H1 (cell line): Measurements from ENCODE around the gene PNLIP.

Experiments used
- CBX8 ChIP-seq: fragments of 300-800, 300-1000 bp; sonication (generic); IDR thresholded peaks from 2 replicates; pipeline ENCODE4 v1.7.1; 2016; ENCODE audit warnings: low read depth, low read length, borderline replicate concordance
- CTCF ChIP-seq, 3 experiments: IDR thresholded peaks; 1 replicate in 2 of 3; 2 replicates in 1 of 3; pipeline versions ENCODE4 v1.5.1 to v1.6.1; 2011; ENCODE audit warnings: low read length in 3 of 3, mild to moderate bottlenecking in 3 of 3, inconsistent platforms in 2 of 3, low read depth in 1 of 3, moderate library complexity in 1 of 3; ENCODE audit not compliant: insufficient read depth in 1 of 3; ENCODE audit errors: control extremely low read depth in 1 of 3
- EGR1 ChIP-seq: IDR thresholded peaks from 2 replicates; pipeline ENCODE4 v1.6.1; 2011; ENCODE audit warnings: low read depth, low read length, borderline replicate concordance
- POLR2A ChIP-seq, 2 experiments: IDR thresholded peaks; 1 replicate in 1 of 2; 2 replicates in 1 of 2; pipeline ENCODE4 v1.6.1; 2011; ENCODE audit warnings: low read depth in 2 of 2, low read length in 2 of 2, mild to moderate bottlenecking in 2 of 2; ENCODE audit errors: control extremely low read depth in 1 of 2
- POLR2AphosphoS5 ChIP-seq: IDR thresholded peaks from 2 replicates; pipeline ENCODE4 v1.6.1; 2011; ENCODE audit warnings: low read depth, low read length
- RFX5 ChIP-seq: IDR thresholded peaks from 2 replicates; pipeline ENCODE4 v1.6.1; 2011; ENCODE audit warnings: low read depth, low read length, improper control_type of control experiment, borderline replicate concordance
- SAP30 ChIP-seq: fragments of 300-600 bp; sonication (generic); IDR thresholded peaks from 2 replicates; pipeline ENCODE4 v1.7.1; 2012; ENCODE audit warnings: low read length, moderate library complexity, mild to moderate bottlenecking, inconsistent platforms; ENCODE audit not compliant: insufficient read depth, insufficient replicate concordance
- SIRT6 ChIP-seq: IDR thresholded peaks from one replicate; pipeline ENCODE4 v1.7.1; 2012; ENCODE audit warnings: low read length, inconsistent platforms
- TAF7 ChIP-seq: optimal IDR thresholded peaks from 2 replicates; pipeline ENCODE3; 2011; ENCODE audit warnings: low read depth, mild to moderate bottlenecking, inconsistent platforms, low read length, moderate library complexity, borderline replicate concordance
- USF2 ChIP-seq: IDR thresholded peaks from 2 replicates; pipeline ENCODE4 v1.6.1; 2011; ENCODE audit warnings: low read length, improper control_type of control experiment
- YY1 ChIP-seq: IDR thresholded peaks from 2 replicates; pipeline ENCODE4 v1.6.1; 2011; ENCODE audit warnings: low read depth, mild to moderate bottlenecking, low read length
- ZNF274 ChIP-seq: IDR thresholded peaks from 2 replicates; pipeline ENCODE4 v1.7.0; 2012; ENCODE audit warnings: low read length, borderline replicate concordance; ENCODE audit errors: extremely low read depth

- no peak for TF ChIP-seq SIRT6
- TF ChIP-seq POLR2A (IDR thresholded peaks at IDR 0.05; ENCODE audit: control extremely low read depth in 1 of 2, low read depth in 2 of 2, low read length in 2 of 2), result no peak
- no peak for TF ChIP-seq YY1
- no peak for TF ChIP-seq USF2
- no peak for TF ChIP-seq TAF7
- TF ChIP-seq CTCF (IDR thresholded peaks at IDR 0.05; ENCODE audit: control extremely low read depth in 1 of 3, insufficient read depth in 1 of 3, low read depth in 1 of 3, low read length in 3 of 3), result no peak
- TF ChIP-seq EGR1, result no peak
- no peak for TF ChIP-seq RFX5
- TF ChIP-seq ZNF274, result no peak
- no peak for TF ChIP-seq CBX8
- TF ChIP-seq SAP30, result no peak
- no peak for TF ChIP-seq POLR2AphosphoS5
Measured at GRCh38 chr10:116594525-116595035, 48.8 kb downstream of the PNLIP start.
